HCT116 (cell line): Measurements from ENCODE around the gene INTU. TPM values are rescaled to one million over a fixed set of nuclear protein-coding genes. Genes with fewer than 3 reads are reported as not detected.

Experiments
- ATAC-seq: fragments of 200-7000 bp; cut with Tn5 transposase; 2 replicates; pipeline ENCODE4 v1.9.1; 2020; ENCODE audit warnings: mild to moderate bottlenecking, moderate library complexity
- BruUV-seq: library from RNA; stranded (reverse); fragments of 400-500 nt; replicated peaks from 2 replicates; lab custom pipeline; 2021; lab: Mats Ljungman, UMichigan
- CTCF ChIA-PET: fragments of 300-600 bp; sonication (Branson Sonifier 250); formaldehyde crosslinking; loops from one replicate; lab custom pipeline; 2021; ENCODE audit warnings: antibody characterized with exemption; lab: Charles Lee
- POLR2A ChIA-PET: fragments of 300-600, 350-600 bp; sonication (Branson Sonifier 250); formaldehyde crosslinking; loops from one replicate; lab custom pipeline; 2021; ENCODE audit warnings: antibody characterized with exemption; lab: Charles Lee
- RAD21 ChIA-PET, 2 experiments: fragments of 300-600 bp; sonication (Branson Sonifier 250); formaldehyde crosslinking; loops; one replicate each; lab custom pipeline; 2023; ENCODE audit warnings: low total read pairs in 2 of 2; ENCODE audit not compliant: uncharacterized antibody in 2 of 2, unreplicated experiment in 2 of 2, low non-redundant PET in 1 of 2; lab: Charles Lee
- DNase-seq: peaks from one replicate; pipeline ENCODE4 v3.0.0-alpha.2; 2010; ENCODE audit warnings: low read depth, low spot score
- H2AFZ ChIP-seq: fragments of 200-600 bp; shearing (Covaris generic), sonication (generic); 2 replicates; pipeline ENCODE4 v1.6.1; 2017; ENCODE audit warnings: low read depth, mixed run types, mixed read lengths, antibody characterized with exemption, low read length; ENCODE audit not compliant: poor library complexity, severe bottlenecking
- H3K27ac ChIP-seq: 2 replicates; pipeline ENCODE4 v1.5.1; 2012; ENCODE audit warnings: low read depth, low read length
- H3K27me3 ChIP-seq: fragments of 200-600 bp; sonication (generic); 2 replicates; pipeline ENCODE4 v1.6.1; 2016; ENCODE audit warnings: mixed run types, low read length, mixed read lengths; ENCODE audit not compliant: insufficient read depth
- H3K36me3 ChIP-seq, 2 experiments: fragments of 200-500 bp in 1 of 2; fragments of 200-600 bp in 1 of 2; sonication (Bioruptor generic) in 1 of 2; sonication (generic) in 1 of 2; 2 replicates each; pipeline versions ENCODE4 v1.5.1 to v1.6.1; 2014 to 2016; ENCODE audit warnings: low read length in 2 of 2, inconsistent platforms in 1 of 2, mixed read lengths in 1 of 2, mixed run types in 1 of 2; ENCODE audit not compliant: insufficient read depth in 2 of 2, control insufficient read depth in 1 of 2
- H3K4me1 ChIP-seq, 2 experiments: fragments of 200-600 bp in 1 of 2; sonication (generic) in 1 of 2; 2 replicates each; pipeline versions ENCODE4 v1.5.1 to v1.6.1; 2012 to 2017; ENCODE audit warnings: low read length in 2 of 2, inconsistent platforms in 1 of 2, mild to moderate bottlenecking in 1 of 2, mixed read lengths in 1 of 2, mixed run types in 1 of 2, moderate library complexity in 1 of 2; ENCODE audit not compliant: insufficient read depth in 2 of 2, control insufficient read depth in 1 of 2
- H3K4me2 ChIP-seq: fragments of 200-600 bp; sonication (generic); 2 replicates; pipeline ENCODE4 v1.6.1; 2017; ENCODE audit warnings: mixed run types, low read length, mixed read lengths
- H3K4me3 ChIP-seq, 2 experiments: fragments of 200-600 bp in 1 of 2; sonication (generic) in 1 of 2; replicated peaks in 1 of 2; 2 replicates each; pipeline ENCODE4 v1.5.1; 2011 to 2016; ENCODE audit warnings: low read length in 2 of 2, control low read depth in 1 of 2, low read depth in 1 of 2, mild to moderate bottlenecking in 1 of 2, mixed read lengths in 1 of 2, mixed run types in 1 of 2
- H3K79me2 ChIP-seq: fragments of 200-600 bp; sonication (generic); 2 replicates; pipeline ENCODE4 v1.6.1; 2017; ENCODE audit warnings: mild to moderate bottlenecking, mixed run types, low read length, moderate library complexity, mixed read lengths; ENCODE audit not compliant: insufficient read depth
- H3K9ac ChIP-seq: fragments of 200-600 bp; sonication (generic); 2 replicates; pipeline ENCODE4 v1.6.1; 2016; ENCODE audit warnings: low read length, mixed read lengths
- H3K9me2 ChIP-seq: fragments of 200-600 bp; sonication (generic), shearing (Covaris generic); 2 replicates; pipeline ENCODE4 v1.6.1; 2017; ENCODE audit warnings: mixed run types, mild to moderate bottlenecking, moderate library complexity; ENCODE audit not compliant: insufficient read depth
- H3K9me3 ChIP-seq, 2 experiments: fragments of 200-500 bp in 1 of 2; fragments of 200-600 bp in 1 of 2; sonication (Bioruptor generic) in 1 of 2; sonication (generic) in 1 of 2; 2 replicates each; pipeline ENCODE4 v1.6.1; 2014 to 2017; ENCODE audit warnings: low read length in 2 of 2, mixed read lengths in 2 of 2, inconsistent platforms in 1 of 2, low read depth in 1 of 2, mild to moderate bottlenecking in 1 of 2, mixed run types in 1 of 2, moderate library complexity in 1 of 2; ENCODE audit not compliant: control insufficient read depth in 1 of 2, insufficient read depth in 1 of 2
- H4K20me1 ChIP-seq: fragments of 200-600 bp; sonication (generic), shearing (Covaris generic); 2 replicates; pipeline ENCODE4 v1.6.1; 2017; ENCODE audit warnings: mixed run types, mild to moderate bottlenecking, moderate library complexity; ENCODE audit not compliant: insufficient read depth
- CBX3 ChIP-seq: IDR thresholded peaks from 2 replicates; pipeline ENCODE4 v1.6.1; 2012; ENCODE audit warnings: low read depth
- CEBPB ChIP-seq: IDR thresholded peaks from 2 replicates; pipeline ENCODE4 v1.6.1; 2012; ENCODE audit warnings: low read depth
- EGR1 ChIP-seq: IDR thresholded peaks from 2 replicates; pipeline ENCODE4 v1.6.1; 2012; ENCODE audit warnings: low read depth
- ELF1 ChIP-seq: IDR thresholded peaks from 2 replicates; pipeline ENCODE4 v1.6.1; 2012; ENCODE audit warnings: low read depth, borderline replicate concordance
- EZH2 ChIP-seq: fragments of 200-600 bp; sonication (generic); IDR thresholded peaks from 2 replicates; pipeline ENCODE4 v1.6.1; 2017; ENCODE audit warnings: antibody characterized with exemption, mixed run types
- FOSL1 ChIP-seq: IDR thresholded peaks from 2 replicates; pipeline ENCODE4 v1.6.1; 2012; ENCODE audit warnings: low read depth
- JUND ChIP-seq: IDR thresholded peaks from 2 replicates; pipeline ENCODE4 v1.6.1; 2012
- RAD21 ChIP-seq: IDR thresholded peaks from 2 replicates; pipeline ENCODE4 v1.6.1; 2012; ENCODE audit warnings: low read depth, mild to moderate bottlenecking
- SRF ChIP-seq: IDR thresholded peaks from 2 replicates; pipeline ENCODE4 v1.6.1; 2012; ENCODE audit warnings: low read depth
- ZBTB33 ChIP-seq: IDR thresholded peaks from 2 replicates; pipeline ENCODE4 v1.6.1; 2011; ENCODE audit warnings: mild to moderate bottlenecking, low read length, moderate library complexity; ENCODE audit not compliant: insufficient replicate concordance; ENCODE audit errors: extremely low read depth
- intact Hi-C: fragments of 100-400 bp; cut with micrococcal nuclease; formaldehyde crosslinking; loops from 2 replicates; pipeline ENCODE4 v1.10.0; 2022
- total RNA-seq: library from RNA; stranded (reverse); gene quantifications from one replicate; pipeline ENCODE4 v1.2.1, GENCODE V29; 2021; ENCODE audit not compliant: unreplicated experiment
- TF ChIP-seq, protein P1 (sequence below): IDR thresholded peaks from 2 replicates; pipeline ENCODE4 v1.6.1; 2012

INTU gene
- total RNA-seq, 1 experiment from 2014 or later = 12.0 TPM

DNA sequence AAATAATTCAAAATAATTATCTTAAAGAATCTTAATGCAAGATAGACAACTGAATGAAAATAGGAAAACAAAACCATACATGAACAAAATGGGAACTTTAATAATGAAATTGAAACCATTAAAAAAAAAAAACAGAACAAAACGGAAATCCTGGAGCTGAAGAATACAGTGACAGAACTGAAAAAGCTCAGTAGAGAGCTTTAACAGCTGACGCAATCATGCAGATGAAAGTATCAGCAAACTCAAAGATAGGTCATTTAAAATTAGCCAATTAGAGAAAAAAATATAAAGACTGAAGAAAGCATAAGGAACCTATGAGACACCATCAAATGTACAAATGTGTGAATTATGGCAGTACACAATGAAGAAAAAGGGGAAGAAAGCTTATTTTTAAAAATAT lies 116.2 kb downstream of the INTU start:
- Histone ChIP-seq H3K4me3 (no peak overlapping the region), H4K20me1 (no peaks in the 10 kb centered on the region), H3K9me3 (0 out of 4 replicates have a peak, but pooled peaks cover 0 to 3% of the 10 kb centered on the region in 2 experiments), H3K4me2 (no peak overlapping the region), H3K9me2 (no peaks in the 10 kb centered on the region), H3K27me3 (no peaks in the 10 kb centered on the region), H3K4me1 (no peaks in the 10 kb centered on the region), H3K36me3 (no peaks in the 10 kb centered on the region), H3K9ac (no peak overlapping the region), H3K27ac (no peak overlapping the region), H2AFZ (no peak overlapping the region), H3K79me2 (no peaks in the 10 kb centered on the region)
- ChIA-PET CTCF (interaction anchor here (0.7 kb wide), 1 partner anchor 108 kb away, joined by 3 read pairs; no protein-coding TSS in a partner anchor), RAD21 (no interaction called here), POLR2A (no interaction called here)
- TF ChIP-seq JUND = no peak
- TF ChIP-seq CEBPB = peak; percentile 29; the same call in 1 of the 2 replicates
- no peak for TF ChIP-seq EZH2
- no peak for TF ChIP-seq RAD21
- no peak for TF ChIP-seq SRF
- TF ChIP-seq, protein P1, sequence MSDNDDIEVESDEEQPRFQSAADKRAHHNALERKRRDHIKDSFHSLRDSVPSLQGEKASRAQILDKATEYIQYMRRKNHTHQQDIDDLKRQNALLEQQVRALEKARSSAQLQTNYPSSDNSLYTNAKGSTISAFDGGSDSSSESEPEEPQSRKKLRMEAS = no peak
- TF ChIP-seq EGR1 = no peak
- TF ChIP-seq CBX3 = peak; percentile 62; the same call in 1 of the 2 replicates
- no peak for TF ChIP-seq ELF1
- TF ChIP-seq ZBTB33 = no peak
- TF ChIP-seq FOSL1 = no peak
- no TSS peak for BruUV-seq
- ATAC-seq (no peak), DNase-seq (no peak)
- intact Hi-C loops = no loop called here
